ENCODE results near the gene FNDC3B. TPM values are rescaled to one million over a fixed set of nuclear protein-coding genes. Genes with fewer than 3 reads are reported as not detected.
A peak's percentile ranks its signal among the peaks of the same experiment; 100 is the strongest.

FNDC3B gene
- total RNA-seq, 1 donor from 2014 or later, result 64.4 TPM

DNA sequence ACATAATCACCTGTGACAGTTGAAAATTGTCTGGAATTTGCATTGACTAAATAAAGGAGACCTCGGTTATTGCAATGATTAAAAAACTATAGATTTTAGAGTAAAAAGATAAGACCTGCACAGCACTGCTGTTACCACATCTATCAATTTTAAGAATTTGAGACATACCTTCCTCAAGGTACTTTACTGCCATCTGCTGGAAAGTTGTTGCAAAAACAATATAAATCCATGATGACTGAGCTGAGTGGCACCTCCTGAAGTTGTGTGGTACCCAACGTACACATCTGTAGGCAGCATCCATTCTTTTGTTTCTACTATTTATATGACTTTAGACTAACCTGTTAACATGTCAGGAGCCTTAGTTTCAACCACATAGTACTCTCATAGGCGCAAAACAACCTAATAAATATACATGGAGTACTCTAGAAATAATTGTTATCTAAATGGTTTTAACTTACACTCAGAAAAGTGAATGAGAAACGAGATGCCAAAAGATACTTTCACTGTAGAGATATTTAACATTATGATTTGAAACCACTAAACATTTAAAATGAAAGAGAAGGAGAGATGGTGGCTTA is 302.2 kb downstream of the FNDC3B start:
- ATAC-seq, result peak; percentile 77
- intact Hi-C loops (cut with micrococcal nuclease), result loop anchor here (10.0 kb wide), 1 partner anchor 307 kb away; the partner anchor contains the start of gene FNDC3B
- DNase-seq, result no peak

DNA sequence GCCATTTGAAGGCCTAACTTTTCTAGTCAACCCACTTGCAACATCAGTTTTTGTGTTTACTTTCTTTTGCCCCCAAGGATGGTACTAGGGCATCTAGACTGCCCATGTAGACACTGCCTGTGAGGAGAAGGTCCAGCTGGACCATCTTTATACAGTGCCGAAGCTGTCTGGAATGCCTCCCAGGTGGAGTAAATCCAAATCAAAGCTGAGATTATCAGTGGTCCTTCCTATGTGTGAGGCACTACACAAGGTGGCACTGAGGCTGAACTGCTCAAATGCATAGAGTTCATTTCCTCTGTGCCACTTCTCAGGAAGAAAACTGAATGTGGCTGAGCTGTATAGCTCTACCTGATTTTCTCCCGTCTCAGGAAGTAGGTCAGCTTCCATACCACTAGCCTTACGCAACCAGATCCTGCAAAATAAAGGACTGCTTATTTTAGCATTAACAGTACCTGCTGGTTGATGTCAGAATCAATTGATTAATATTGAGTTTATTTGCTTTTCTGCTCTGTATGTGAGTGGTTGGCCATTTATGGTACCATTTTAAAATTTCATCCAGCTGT is 302.8 kb downstream of the FNDC3B start:
- DNase-seq (no peak), ATAC-seq (peak; percentile 21)
- intact Hi-C loops (cut with micrococcal nuclease), result loop anchor here (10.0 kb wide), 1 partner anchor 307 kb away; the partner anchor contains the start of gene FNDC3B

DNA sequence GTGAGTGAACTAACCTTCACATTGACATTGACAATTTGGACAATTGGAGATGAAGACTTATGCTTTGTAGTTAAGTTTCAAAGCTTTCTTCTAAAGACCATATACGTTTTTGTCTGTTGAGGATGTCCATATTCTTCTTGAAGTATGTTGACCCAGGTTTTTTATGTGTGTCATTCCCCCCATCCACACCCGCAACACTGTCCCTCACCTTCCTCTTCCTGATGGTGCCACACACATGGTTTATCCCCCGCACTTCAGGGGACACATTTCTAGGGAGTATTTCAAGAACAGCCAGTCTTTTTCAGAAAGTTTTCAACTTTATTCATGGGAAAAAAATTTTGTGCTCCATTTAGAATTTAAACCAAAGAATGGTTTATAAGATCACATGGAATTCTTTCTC is 303.7 kb downstream of the FNDC3B start:
- ATAC-seq (no peak), DNase-seq (no peak)
- intact Hi-C loops (cut with micrococcal nuclease), result loop anchor here (10.0 kb wide), 1 partner anchor 308 kb away; the partner anchor contains the start of gene FNDC3B

DNA sequence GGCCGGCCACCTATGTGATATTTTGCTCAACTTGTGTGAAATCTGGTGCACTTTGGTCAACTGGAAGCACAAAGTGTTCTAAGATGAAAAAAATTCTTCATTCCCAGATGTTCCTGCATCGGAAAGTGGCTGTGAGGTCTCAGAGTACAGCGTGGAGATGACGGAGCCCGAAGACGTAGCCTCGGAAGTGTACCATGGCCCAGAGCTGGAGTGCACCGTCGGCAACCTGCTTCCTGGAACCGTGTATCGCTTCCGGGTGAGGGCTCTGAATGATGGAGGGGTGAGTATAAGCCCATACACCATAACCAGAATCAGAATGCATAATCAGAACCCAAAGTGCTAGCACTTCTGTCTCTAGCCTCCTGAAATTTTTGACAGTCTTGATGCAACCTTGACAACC is 304.6 kb downstream of the FNDC3B start:
- DNase-seq (no peak), ATAC-seq (no peak)
- intact Hi-C loops (cut with micrococcal nuclease), result loop anchor here (10.0 kb wide), 1 partner anchor 309 kb away; the partner anchor contains the start of gene FNDC3B

DNA sequence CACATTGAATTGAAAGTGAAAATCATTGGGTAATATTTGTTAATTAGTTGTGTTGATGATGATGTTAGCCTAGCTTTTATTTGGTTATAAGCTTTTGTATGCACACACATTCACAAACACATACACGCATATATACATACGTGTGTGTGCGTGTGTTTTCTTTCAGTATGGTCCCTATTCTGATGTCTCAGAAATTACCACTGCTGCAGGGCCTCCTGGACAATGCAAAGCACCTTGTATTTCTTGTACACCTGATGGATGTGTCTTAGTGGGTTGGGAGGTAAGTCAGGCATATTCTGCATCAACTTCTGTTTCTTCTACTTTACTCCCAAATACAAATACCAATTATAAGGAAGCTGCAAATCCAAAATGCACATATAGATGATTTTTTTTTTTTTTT is 306.8 kb downstream of the FNDC3B start:
- intact Hi-C loops (cut with micrococcal nuclease), result loop anchor here (10.0 kb wide), 1 partner anchor 311 kb away; the partner anchor contains the start of gene FNDC3B

GRCh38 chr3:172347895-172348679 is 308.7 kb downstream of the FNDC3B start:
- ATAC-seq, result no peak
- intact Hi-C loops (cut with micrococcal nuclease), result loop anchor here (10.0 kb wide), 1 partner anchor 313 kb away; the partner anchor contains the start of gene FNDC3B
- no peak for DNase-seq

More for the DNA sequence above, 306.8 kb downstream of the FNDC3B start:
- DNase-seq, result no peak
- ATAC-seq, result no peak

- ATAC-seq (no peak), DNase-seq (no peak)
- intact Hi-C loops (cut with micrococcal nuclease), result no loop called here
Measured at GRCh38 chr3:172351895-172352466, 312.6 kb downstream of the FNDC3B start.

GRCh38 chr3:172352786-172353185 is 313.4 kb downstream of the FNDC3B start:
- intact Hi-C loops (cut with micrococcal nuclease), result no loop called here
- DNase-seq (no peak), ATAC-seq (no peak)

- ATAC-seq (no peak), DNase-seq (no peak)
- intact Hi-C loops (cut with micrococcal nuclease), result no loop called here
Measured at GRCh38 chr3:172354931-172355499, 315.6 kb downstream of the FNDC3B start.

DNA sequence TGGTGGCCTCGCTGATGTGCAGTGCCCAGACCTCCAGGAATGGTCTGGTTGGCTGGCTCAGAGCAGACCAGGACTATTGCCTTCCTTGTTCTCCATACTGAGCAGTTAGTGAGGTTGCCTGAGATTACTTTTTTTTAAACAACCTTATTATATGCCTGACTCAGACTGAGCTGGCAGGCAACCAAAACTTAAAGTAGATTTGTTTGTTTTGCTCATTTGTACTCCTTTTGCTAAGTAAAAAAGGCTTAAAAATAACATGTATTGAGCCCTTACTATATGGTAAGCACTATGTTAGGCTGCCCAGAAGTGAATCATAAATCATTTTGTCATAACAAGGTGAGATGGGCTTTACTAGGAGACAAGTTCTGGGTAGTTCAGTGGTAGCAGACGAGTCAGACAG is 316.5 kb downstream of the FNDC3B start:
- intact Hi-C loops (cut with micrococcal nuclease), result no loop called here
- peak; percentile 57 for ATAC-seq

DNA sequence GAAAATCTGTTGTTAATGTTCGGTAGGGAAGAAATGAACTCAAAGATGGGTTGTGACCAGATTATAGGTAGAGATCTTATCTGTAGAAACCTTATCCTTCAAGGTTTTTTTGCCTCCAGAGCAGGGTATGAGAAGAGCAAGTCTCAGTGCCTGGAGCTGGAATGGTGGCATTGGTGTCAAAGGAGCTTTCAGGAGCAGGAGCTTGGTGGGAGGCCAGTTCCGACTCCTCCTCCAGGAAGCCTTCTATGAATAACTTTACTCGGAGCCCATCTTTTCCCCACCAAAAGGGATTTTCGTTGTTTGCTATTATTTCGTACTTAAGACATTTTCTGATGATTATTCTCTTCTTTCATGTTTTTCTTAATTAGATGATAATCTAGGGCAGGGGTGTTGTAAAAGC is 317.0 kb downstream of the FNDC3B start:
- DNase-seq, result no peak
- intact Hi-C loops (cut with micrococcal nuclease), result no loop called here
- ATAC-seq, result no peak

More for the DNA sequence above, 316.5 kb downstream of the FNDC3B start:
- no peak for DNase-seq

DNA sequence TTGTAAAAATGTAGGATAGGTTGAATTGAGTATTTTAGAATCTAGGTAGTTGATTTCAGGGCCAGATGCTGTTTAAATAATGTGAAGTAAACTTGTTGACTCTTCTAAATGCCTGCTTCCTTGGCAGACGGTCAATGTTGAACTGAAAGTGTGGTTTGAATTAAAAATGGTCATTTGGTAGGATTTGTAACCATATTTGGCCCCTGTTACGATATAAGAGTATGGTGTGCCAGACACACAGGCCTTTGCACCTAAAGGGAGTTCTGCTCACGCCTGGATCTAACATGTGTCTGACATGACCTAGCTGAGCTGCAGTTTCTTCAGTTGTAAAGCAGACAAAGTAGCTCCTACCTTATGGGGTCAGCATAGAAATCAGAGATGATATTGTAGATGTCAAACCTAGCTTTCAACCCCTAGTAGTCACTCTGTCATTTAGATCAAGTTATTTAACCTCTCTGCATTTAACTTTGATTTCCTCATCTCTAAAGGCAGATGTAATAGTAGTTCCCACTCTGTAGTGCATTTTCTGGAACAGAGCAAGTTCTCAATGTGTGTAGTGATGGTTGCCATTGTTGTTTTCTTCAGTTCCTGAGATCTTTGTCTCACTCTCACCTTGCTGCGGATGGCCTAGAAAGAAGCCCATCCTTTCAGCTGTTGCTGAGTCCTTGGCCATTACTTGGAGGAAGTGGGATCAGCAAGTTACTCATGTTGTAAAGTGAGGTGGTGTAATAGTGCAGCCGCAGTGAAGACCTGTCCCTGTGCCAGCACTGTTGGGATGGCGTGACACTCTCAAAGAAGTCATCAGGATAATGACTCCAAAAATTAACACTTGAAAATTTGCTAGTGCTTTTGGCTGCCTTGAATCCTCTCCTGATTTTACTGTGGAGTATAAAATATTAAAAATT is 318.7 kb downstream of the FNDC3B start:
- ATAC-seq (peak; percentile 31), DNase-seq (no peak)
- intact Hi-C loops (cut with micrococcal nuclease), result no loop called here

DNA sequence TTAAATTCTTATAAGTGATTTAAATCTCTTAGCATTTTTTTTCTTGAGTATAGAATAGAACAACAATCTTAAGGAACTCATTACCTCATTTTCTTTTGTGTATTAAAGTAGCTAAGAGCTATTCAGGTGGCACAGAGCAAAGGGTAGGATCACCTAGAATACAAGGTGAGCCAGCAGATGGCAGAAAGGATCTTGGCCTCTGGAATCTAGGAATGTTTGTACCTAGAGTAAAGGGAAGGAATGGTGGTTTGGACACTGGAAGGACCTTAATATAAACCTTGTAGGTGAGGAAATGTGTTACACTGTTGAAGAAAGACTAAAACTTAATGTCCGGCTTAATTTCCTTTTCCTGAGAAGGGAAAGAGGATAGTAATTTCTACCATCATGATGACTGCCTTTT is 319.9 kb downstream of the FNDC3B start:
- intact Hi-C loops (cut with micrococcal nuclease), result no loop called here
- DNase-seq (no peak), ATAC-seq (peak; percentile 9)

GRCh38 chr3:172359996-172360395 is 320.6 kb downstream of the FNDC3B start:
- no peak for DNase-seq
- intact Hi-C loops (cut with micrococcal nuclease), result no loop called here
- no peak for ATAC-seq

DNA sequence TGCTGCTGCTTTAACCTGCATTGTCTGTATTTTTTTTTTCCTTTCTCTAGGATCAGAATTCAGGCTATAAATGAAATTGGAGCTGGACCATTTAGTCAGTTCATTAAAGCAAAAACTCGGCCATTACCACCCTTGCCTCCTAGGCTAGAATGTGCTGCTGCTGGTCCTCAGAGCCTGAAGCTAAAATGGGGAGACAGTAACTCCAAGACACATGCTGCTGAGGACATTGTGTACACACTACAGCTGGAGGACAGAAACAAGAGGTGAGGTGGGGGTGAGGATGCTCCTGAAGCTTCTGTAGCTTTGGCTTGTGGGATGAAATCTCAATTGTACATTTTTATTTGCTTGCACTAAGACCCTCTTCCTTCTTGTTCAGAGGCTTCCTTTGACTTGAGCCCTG is 323.2 kb downstream of the FNDC3B start:
- DNase-seq (no peak), ATAC-seq (no peak)
- intact Hi-C loops (cut with micrococcal nuclease), result no loop called here

DNA sequence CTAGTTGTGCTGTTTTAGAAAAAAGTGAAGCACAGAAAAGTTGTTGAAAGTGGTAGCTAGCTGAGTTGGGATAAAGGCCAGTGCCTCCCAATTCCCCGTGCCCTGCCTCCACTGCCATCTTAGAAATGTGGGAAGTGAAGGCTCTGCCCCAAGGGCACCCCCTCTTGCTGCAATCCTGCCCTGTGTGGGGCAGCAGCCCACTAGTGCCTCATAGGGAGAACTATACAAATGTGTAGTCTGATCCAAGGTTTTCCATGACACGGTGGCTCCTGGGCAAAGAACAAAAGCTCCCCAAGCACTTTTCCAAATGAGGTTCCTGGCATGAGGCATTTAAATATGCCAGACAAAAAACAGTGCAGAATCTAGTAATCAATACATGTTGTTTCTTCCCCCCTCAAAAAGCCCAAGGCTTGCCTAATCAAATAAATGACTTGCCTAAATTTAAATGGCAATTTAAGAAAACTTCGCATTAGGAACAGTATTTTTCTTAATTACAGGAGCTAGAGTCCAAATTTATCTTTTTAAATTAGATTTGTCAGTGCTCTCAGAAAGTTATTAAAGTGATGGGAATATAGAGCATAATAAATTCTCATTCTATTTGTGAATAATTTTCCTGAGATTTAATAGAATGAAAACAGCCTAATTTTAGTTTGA is 325.1 kb downstream of the FNDC3B start:
- intact Hi-C loops (cut with micrococcal nuclease), result no loop called here
- no peak for DNase-seq
- no peak for ATAC-seq

DNA sequence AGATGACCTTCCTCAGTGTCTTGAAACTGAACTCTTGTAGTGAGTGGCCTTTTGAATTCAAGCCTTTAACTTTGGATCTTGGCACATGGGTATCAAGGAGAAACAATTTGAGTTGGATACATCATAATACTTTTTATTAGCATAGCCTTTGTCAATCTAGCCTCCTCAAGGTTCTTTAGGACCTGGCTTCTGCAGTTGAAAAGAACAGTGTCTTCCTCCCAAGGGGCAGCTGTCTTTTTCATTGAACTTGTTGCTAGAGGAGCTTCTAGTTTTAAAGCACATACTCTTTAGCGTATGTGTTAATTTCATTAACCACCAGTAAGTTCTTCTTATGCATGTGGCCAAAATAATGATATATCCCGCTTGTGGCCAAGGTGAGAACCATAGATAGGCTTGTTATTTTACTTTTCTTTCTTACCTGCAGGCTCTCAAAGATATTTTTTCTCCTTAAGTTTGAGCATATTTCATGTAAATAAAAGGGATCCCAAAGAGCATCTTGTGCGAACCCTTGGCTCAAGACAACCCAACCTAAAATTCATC is 325.7 kb downstream of the FNDC3B start:
- intact Hi-C loops (cut with micrococcal nuclease), result no loop called here
- no peak for ATAC-seq
- no peak for DNase-seq

Data from left ventricle myocardium superior (tissue), 1 donor.